K562 (cell line): ENCODE measurements around the gene FIGLA. TPM values are rescaled to one million over a fixed set of nuclear protein-coding genes. Genes with fewer than 3 reads are reported as not detected.

Experiments used
- CEBPB ChIP-seq: fragments of 450-650 bp; IDR thresholded peaks from 2 replicates; pipeline ENCODE4 v1.6.1; 2016; ENCODE audit warnings: missing genetic modification characterization, missing compliant biosample characterization
- ESRRA ChIP-seq: fragments of 450-650 bp; IDR thresholded peaks from 2 replicates; pipeline ENCODE4 v1.6.1; 2014; ENCODE audit warnings: low read depth, mild to moderate bottlenecking, moderate library complexity, borderline replicate concordance
- ETV1 ChIP-seq: fragments of 450-650 bp; conservative IDR thresholded peaks from 2 replicates; pipeline ENCODE4 v1.6.1; 2016; ENCODE audit warnings: missing genetic modification characterization, control low read depth, low read depth, missing compliant biosample characterization
- KAT7 ChIP-seq: sonication (generic); formaldehyde crosslinking; IDR thresholded peaks from 2 replicates; pipeline ENCODE4 v1.8.0; 2022; ENCODE audit warnings: missing genetic modification reagents, mild to moderate bottlenecking, borderline replicate concordance
- RAD51 ChIP-seq: fragments of 450-650 bp; IDR thresholded peaks from 2 replicates; pipeline ENCODE4 v1.7.1; 2016; ENCODE audit warnings: low read depth, mild to moderate bottlenecking, borderline replicate concordance
- ZNF184 ChIP-seq: sonication (generic); formaldehyde crosslinking; IDR thresholded peaks from 2 replicates; pipeline ENCODE4 v1.5.0; 2020; ENCODE audit warnings: missing genetic modification reagents
- ZNF507 ChIP-seq: conservative IDR thresholded peaks from 2 replicates; pipeline ENCODE4 v1.6.1; 2017; ENCODE audit warnings: missing genetic modification characterization, missing compliant biosample characterization
- polyA plus RNA-seq, 8 experiments: library from polyadenylated mRNA; depleted of rRNA in 4 of 8; stranded (reverse) in 5 of 8; unstranded in 3 of 8; fragments of >200 nt; fragmentation: Nextera tagmentation in 2 of 8; fragmentation: Illumina TruSeq in 1 of 8; extraction: Ambion mirVana in 2 of 8; extraction: Trizol in 1 of 8; gene quantifications; 2 replicates each; pipeline versions ENCODE4 v1.2.1 to v1.2.3, GENCODE V29; 2011 to 2014; ENCODE audit warnings: inconsistent platforms in 1 of 8, missing spikeins in 1 of 8
- total RNA-seq, 7 experiments: library from RNA; depleted of rRNA in 6 of 7; stranded (reverse); fragments of >200 nt in 6 of 7; fragmentation: Illumina TruSeq in 2 of 7; extraction: Trizol in 2 of 7; gene quantifications; 2 replicates each; pipeline versions ENCODE4 v1.2.1 to v1.2.3, GENCODE V29; 2011 to 2021; ENCODE audit warnings: low replicate concordance in 1 of 7
- TF ChIP-seq, protein P1 (sequence below), 2 experiments: fragments of 450-650 bp; formaldehyde crosslinking in 1 of 2; IDR thresholded peaks; 2 replicates each; pipeline versions ENCODE4 v1.4.0 to v1.6.1; 2014 to 2020; ENCODE audit warnings: mild to moderate bottlenecking in 2 of 2, borderline replicate concordance in 1 of 2, low read depth in 1 of 2
- TF ChIP-seq, protein P2 (sequence below): IDR thresholded peaks from 2 replicates; pipeline ENCODE4 v1.6.1; 2014; ENCODE audit warnings: antibody characterized with exemption
- TF ChIP-seq, protein P3 (sequence below): fragments of 250-450 bp; sonication (Bioruptor Pico); IDR thresholded peaks from 2 replicates; pipeline ENCODE4 v1.4.0; 2020; ENCODE audit warnings: mild to moderate bottlenecking, moderate library complexity, borderline replicate concordance
- TF ChIP-seq, protein P4 (sequence below): sonication (generic); formaldehyde crosslinking; IDR thresholded peaks from 2 replicates; pipeline ENCODE4 v1.8.1; 2022; ENCODE audit warnings: missing genetic modification reagents

FIGLA gene
- total and polyA plus RNA-seq, 9 of the 15 experiments (the other 6 are each of a cell fraction or from before 2014, with no cell fraction given), result not detected

GRCh38 chr2:70789304-70790135 is 923 bp downstream of the FIGLA start (continued):
- TF ChIP-seq, protein P1, sequence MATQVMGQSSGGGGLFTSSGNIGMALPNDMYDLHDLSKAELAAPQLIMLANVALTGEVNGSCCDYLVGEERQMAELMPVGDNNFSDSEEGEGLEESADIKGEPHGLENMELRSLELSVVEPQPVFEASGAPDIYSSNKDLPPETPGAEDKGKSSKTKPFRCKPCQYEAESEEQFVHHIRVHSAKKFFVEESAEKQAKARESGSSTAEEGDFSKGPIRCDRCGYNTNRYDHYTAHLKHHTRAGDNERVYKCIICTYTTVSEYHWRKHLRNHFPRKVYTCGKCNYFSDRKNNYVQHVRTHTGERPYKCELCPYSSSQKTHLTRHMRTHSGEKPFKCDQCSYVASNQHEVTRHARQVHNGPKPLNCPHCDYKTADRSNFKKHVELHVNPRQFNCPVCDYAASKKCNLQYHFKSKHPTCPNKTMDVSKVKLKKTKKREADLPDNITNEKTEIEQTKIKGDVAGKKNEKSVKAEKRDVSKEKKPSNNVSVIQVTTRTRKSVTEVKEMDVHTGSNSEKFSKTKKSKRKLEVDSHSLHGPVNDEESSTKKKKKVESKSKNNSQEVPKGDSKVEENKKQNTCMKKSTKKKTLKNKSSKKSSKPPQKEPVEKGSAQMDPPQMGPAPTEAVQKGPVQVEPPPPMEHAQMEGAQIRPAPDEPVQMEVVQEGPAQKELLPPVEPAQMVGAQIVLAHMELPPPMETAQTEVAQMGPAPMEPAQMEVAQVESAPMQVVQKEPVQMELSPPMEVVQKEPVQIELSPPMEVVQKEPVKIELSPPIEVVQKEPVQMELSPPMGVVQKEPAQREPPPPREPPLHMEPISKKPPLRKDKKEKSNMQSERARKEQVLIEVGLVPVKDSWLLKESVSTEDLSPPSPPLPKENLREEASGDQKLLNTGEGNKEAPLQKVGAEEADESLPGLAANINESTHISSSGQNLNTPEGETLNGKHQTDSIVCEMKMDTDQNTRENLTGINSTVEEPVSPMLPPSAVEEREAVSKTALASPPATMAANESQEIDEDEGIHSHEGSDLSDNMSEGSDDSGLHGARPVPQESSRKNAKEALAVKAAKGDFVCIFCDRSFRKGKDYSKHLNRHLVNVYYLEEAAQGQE (IDR thresholded peaks at IDR 0.05; ENCODE audit: borderline replicate concordance), result peak; percentile 55; the same call in 1 of the 2 replicates
- TF ChIP-seq, protein P1 (CRISPR knock-in tag; IDR thresholded peaks at IDR 0.05; ENCODE audit: low read depth), result no peak
- TF ChIP-seq ESRRA, result no peak
- TF ChIP-seq, protein P2, sequence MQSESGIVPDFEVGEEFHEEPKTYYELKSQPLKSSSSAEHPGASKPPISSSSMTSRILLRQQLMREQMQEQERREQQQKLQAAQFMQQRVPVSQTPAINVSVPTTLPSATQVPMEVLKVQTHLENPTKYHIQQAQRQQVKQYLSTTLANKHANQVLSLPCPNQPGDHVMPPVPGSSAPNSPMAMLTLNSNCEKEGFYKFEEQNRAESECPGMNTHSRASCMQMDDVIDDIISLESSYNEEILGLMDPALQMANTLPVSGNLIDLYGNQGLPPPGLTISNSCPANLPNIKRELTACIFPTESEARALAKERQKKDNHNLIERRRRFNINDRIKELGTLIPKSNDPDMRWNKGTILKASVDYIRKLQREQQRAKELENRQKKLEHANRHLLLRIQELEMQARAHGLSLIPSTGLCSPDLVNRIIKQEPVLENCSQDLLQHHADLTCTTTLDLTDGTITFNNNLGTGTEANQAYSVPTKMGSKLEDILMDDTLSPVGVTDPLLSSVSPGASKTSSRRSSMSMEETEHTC, result no peak
- TF ChIP-seq, protein P3, sequence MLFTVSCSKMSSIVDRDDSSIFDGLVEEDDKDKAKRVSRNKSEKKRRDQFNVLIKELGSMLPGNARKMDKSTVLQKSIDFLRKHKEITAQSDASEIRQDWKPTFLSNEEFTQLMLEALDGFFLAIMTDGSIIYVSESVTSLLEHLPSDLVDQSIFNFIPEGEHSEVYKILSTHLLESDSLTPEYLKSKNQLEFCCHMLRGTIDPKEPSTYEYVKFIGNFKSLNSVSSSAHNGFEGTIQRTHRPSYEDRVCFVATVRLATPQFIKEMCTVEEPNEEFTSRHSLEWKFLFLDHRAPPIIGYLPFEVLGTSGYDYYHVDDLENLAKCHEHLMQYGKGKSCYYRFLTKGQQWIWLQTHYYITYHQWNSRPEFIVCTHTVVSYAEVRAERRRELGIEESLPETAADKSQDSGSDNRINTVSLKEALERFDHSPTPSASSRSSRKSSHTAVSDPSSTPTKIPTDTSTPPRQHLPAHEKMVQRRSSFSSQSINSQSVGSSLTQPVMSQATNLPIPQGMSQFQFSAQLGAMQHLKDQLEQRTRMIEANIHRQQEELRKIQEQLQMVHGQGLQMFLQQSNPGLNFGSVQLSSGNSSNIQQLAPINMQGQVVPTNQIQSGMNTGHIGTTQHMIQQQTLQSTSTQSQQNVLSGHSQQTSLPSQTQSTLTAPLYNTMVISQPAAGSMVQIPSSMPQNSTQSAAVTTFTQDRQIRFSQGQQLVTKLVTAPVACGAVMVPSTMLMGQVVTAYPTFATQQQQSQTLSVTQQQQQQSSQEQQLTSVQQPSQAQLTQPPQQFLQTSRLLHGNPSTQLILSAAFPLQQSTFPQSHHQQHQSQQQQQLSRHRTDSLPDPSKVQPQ, result no peak
- TF ChIP-seq, protein P4, sequence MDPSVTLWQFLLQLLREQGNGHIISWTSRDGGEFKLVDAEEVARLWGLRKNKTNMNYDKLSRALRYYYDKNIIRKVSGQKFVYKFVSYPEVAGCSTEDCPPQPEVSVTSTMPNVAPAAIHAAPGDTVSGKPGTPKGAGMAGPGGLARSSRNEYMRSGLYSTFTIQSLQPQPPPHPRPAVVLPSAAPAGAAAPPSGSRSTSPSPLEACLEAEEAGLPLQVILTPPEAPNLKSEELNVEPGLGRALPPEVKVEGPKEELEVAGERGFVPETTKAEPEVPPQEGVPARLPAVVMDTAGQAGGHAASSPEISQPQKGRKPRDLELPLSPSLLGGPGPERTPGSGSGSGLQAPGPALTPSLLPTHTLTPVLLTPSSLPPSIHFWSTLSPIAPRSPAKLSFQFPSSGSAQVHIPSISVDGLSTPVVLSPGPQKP (CRISPR knock-in tag), result no peak
- TF ChIP-seq ZNF184, result no peak
- no peak for TF ChIP-seq CEBPB
- no peak for TF ChIP-seq KAT7 (CRISPR knock-in tag)
- TF ChIP-seq ETV1 (tag), result no peak
- TF ChIP-seq RAD51, result no peak
- no peak for TF ChIP-seq ZNF507 (tag)
